GM19372 (cell line): ENCODE measurements around the gene EDIL3.

Experiments used
- ATAC-seq: cut with Tn5 transposase; IDR thresholded peaks from one replicate; pipeline ENCODE4 v1.9.1; 2021; ENCODE audit warnings: mild to moderate bottlenecking, low read depth, moderate library complexity; ENCODE audit not compliant: unreplicated experiment

Gene EDIL3

GRCh38 chr5:83991566-83992224 is 393.0 kb downstream of the EDIL3 start:
- ATAC-seq: no peak

GRCh38 chr5:83988293-83988685 is 396.4 kb downstream of the EDIL3 start:
- ATAC-seq: no peak

DNA sequence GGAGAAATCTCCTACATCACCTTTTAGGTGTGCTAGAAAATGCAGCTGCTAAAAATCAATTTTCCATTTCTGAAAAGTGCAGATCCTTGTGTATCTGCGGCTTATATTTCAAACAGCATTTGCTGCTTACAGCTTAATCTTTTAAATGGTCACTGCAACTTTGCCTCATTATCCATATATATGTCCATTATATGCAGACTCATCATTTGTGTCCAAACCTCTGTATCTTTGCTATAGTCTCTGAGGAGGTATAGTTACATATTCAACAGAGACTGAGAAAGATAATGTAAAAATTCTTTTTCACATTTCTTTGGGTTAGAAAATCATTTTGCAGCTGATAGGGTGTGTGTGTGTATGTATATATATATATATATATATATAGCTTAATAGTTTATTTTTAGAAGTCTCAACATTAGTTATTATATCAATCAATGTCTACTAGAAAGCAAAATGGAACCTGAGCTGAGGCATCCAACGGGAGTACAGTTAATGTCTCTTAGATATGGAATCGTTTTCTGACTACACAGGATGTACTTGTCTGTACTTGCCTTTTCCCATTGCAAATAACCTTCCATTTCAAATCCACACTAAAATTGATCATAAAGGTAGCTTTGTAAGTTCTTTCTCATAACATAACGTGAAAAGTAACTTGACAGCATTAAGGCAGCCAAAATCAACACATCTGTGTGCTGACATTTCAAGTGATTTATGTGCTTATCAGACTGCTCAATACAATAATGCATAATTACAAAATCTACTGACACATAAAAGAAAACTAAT is 397.0 kb downstream of the EDIL3 start:
- ATAC-seq: no peak

DNA sequence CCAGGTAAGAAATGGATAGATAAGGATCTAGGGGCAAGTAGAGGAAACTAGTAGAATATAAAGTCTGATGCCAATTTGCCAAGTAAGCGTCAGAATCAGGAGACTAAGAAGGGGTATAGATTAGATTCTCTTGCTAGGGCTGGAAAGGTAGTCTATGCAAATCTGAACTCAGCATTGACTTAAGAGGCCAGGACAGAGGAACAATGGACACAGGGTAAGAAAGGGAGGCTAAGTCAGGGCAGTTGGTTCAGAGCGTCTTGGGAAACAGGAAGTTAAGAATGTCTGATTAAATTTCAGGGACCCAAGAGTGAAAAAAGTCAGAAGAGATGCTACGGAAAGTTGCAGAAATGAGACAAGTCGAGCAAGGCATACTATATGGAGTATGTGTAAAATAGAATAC is 400.8 kb downstream of the EDIL3 start:
- ATAC-seq: no peak

GRCh38 chr5:83973925-83974815 is 410.5 kb downstream of the EDIL3 start:
- no peak for ATAC-seq

GRCh38 chr5:83972909-83973308 is 411.8 kb downstream of the EDIL3 start:
- no peak for ATAC-seq

- ATAC-seq: no peak
Observed at GRCh38 chr5:83972236-83972635, 412.4 kb downstream of the EDIL3 start.

- ATAC-seq: no peak
Observed at GRCh38 chr5:83967417-83967816, 417.3 kb downstream of the EDIL3 start.

GRCh38 chr5:83965441-83965840 is 419.2 kb downstream of the EDIL3 start:
- ATAC-seq: no peak

DNA sequence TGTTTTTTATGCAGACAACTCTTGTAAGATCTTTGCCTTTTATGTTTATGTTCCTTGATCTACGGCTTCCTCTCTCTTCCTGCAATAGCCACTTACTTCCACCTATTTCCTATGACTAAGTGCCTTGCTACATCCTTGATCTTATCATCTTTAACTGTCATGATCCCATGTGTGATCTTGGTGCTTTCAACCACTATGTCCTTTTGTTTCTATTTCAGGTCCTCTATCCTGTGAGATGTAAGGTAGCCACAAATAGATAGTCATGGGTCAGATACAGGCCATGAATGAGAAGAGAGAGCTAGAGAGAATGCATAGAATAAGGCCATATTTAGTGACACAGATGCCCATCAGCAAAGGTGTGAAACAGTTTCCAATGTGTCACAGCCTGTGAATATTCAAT is 420.4 kb downstream of the EDIL3 start:
- no peak for ATAC-seq

DNA sequence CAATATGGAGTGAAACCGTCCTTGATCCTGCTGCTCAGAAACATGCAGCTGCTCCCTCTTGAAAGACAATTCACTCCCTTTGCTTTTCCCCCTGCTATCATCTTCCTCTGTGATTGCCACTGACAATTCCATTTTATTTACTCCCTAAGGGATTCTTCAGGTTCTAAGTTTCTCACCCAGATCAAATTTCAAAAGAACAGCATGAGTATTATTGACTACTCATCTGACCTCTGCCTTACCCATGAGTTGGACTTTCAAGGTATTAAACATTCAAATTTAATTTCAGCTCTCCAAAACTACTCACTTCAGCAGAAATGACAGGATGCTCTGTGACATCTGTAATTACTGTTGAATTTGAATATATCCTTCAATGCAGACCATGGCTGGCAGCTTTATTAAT is 427.5 kb downstream of the EDIL3 start:
- no peak for ATAC-seq

DNA sequence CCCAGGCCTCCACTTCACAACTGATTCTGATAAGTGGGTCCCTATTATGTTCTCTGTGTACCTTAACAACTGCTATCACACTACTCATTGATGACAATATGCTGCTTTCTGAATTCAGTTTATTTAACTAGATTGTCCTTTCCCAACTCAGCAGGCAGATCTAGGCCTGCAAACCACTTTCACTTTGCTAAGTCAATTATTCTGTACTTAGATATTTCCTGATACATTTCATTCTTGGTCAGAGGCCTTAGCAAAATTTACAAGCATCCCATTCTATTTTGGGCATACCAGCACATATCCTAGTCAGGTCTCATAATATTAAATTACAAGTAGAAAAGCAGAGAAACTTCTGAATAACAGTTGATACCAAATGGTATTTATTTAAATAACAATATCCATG is 428.3 kb downstream of the EDIL3 start:
- no peak for ATAC-seq

- no peak for ATAC-seq
Observed at GRCh38 chr5:83955916-83956315, 428.8 kb downstream of the EDIL3 start.

- ATAC-seq: no peak
Observed at GRCh38 chr5:83947763-83948162, 436.9 kb downstream of the EDIL3 start.

DNA sequence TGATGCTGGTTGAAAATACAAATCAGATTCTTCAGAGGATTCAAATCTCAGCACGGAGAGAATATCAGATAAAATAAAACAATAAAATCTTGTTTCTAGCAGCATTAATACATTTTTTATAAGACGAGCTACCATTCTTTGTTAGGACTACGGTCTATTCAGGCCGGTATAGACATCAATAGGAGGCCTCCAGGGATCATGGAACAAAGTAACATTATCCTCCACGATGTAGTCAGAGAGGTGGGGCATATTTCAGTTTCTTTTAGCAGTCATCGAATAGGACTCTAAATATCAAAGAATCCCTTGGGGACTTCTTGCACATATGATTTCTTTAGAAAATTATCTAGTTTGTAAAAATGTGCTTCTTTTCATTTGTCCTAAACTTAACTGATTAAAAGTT is 438.2 kb downstream of the EDIL3 start:
- no peak for ATAC-seq

GRCh38 chr5:83942155-83942554 is 442.5 kb downstream of the EDIL3 start:
- ATAC-seq: no peak

GRCh38 chr5:83937837-83938236 is 446.8 kb downstream of the EDIL3 start:
- ATAC-seq: no peak

- ATAC-seq: no peak
Observed at GRCh38 chr5:83931969-83932368, 452.7 kb downstream of the EDIL3 start.

GRCh38 chr5:83927140-83927733 is 457.4 kb downstream of the EDIL3 start:
- ATAC-seq: no peak

- ATAC-seq: no peak
Observed at GRCh38 chr5:83925955-83926337, 458.7 kb downstream of the EDIL3 start.
